Effector memory CD8-positive, alpha-beta T cell (primary cell): ENCODE results near the gene LHCGR.

Experiments
- ATAC-seq: fragments of 150-1000 bp; cut with Tn5 transposase; replicated peaks from 2 replicates; pipeline ENCODE4 v1.10.0; 2021; ENCODE audit warnings: mild to moderate bottlenecking, moderate library complexity
- DNase-seq, 3 experiments: peaks; one replicate each; pipeline ENCODE4 v3.0.0; 2021
- H3K27ac Mint-ChIP-seq, 2 donors: one replicate each; pipeline ENCODE4 v1.8.0; 2022; ENCODE audit warnings: mild to moderate bottlenecking in 2 of 2, mixed read lengths in 2 of 2, moderate library complexity in 2 of 2
- H3K27me3 Mint-ChIP-seq, 2 donors: one replicate each; pipeline ENCODE4 v1.8.0; 2022; ENCODE audit warnings: mixed read lengths in 2 of 2
- H3K36me3 Mint-ChIP-seq: one replicate; pipeline ENCODE4 v1.8.0; 2022; ENCODE audit warnings: mild to moderate bottlenecking, moderate library complexity, mixed read lengths; ENCODE audit not compliant: insufficient read depth
- H3K4me1 Mint-ChIP-seq, 2 donors: one replicate each; pipeline ENCODE4 v1.8.0; 2022; ENCODE audit warnings: low read depth in 2 of 2, mixed read lengths in 2 of 2
- H3K4me3 Mint-ChIP-seq, 2 donors: one replicate each; pipeline ENCODE4 v1.8.0; 2022; ENCODE audit warnings: mild to moderate bottlenecking in 2 of 2, mixed read lengths in 2 of 2, moderate library complexity in 2 of 2
- H3K9me3 Mint-ChIP-seq, 2 donors: one replicate each; pipeline ENCODE4 v1.8.0; 2022; ENCODE audit warnings: mixed read lengths in 2 of 2
- total RNA-seq, 9 experiments: gene quantifications; one replicate each; lab custom pipeline; 2026; lab: John Stamatoyannopoulos, UW

Gene LHCGR
- total RNA-seq, result 0 to 0.07 (median 0) reads per million in 9 experiments

- Mint-ChIP-seq H3K4me3 (no peak within 1 kb of the TSS), H3K9me3 (peaks cover 0 to 2% of the 10 kb centered on the region in 2 donors), H3K4me1 (no peaks in the 10 kb centered on the region), H3K27ac (no peak within 1 kb of the TSS), H3K27me3 (peaks cover 23 to 34% of the 10 kb centered on the region in 2 donors), H3K36me3 (no peaks in the 10 kb centered on the region)
- DNase-seq, result no peak
- no peak for ATAC-seq
Measured at GRCh38 chr2:48755473-48755872, at the start of gene LHCGR. LHCGR (minus strand) TSS chr2:48755724; CDS start chr2:48755671, 53 bp downstream.

DNA sequence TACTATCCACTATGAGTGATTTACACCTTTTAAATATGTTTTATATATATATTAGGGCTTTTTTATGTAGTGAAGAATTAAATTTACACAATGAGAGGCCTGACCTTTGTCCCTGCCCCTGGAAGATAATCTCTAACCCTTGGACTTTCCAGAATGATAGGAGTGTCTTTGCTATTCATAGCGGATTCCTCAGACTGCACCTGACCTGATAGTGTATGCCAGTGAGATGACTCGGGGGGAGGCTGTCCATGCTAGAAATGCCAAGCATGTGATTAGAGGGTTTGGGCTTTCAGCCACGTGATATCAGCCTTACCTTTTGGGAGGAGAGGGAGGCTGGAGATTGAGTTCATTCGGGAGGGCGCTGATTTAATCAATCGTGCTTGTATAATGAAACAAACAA lies 44.1 kb upstream of the LHCGR start:
- Mint-ChIP-seq H3K4me1 (no peaks in the 10 kb centered on the region), H3K4me3 (no peak overlapping the region)

GRCh38 chr2:48795065-48795464 lies 39.5 kb upstream of the LHCGR start:
- Mint-ChIP-seq H3K4me3 (no peak overlapping the region), H3K36me3 (no peaks in the 10 kb centered on the region), H3K27ac (no peak overlapping the region), H3K9me3 (peaks cover 7 to 10% of the 10 kb centered on the region in 2 donors), H3K27me3 (no peaks in the 10 kb centered on the region), H3K4me1 (no peaks in the 10 kb centered on the region)
- DNase-seq, result no peak
- no peak for ATAC-seq

More for the DNA sequence above, 44.1 kb upstream of the LHCGR start:
- no peak for DNase-seq
- Mint-ChIP-seq H3K9me3 (peaks cover 2 to 4% of the 10 kb centered on the region in 2 donors), H3K27me3 (no peaks in the 10 kb centered on the region), H3K36me3 (no peaks in the 10 kb centered on the region), H3K27ac (no peak overlapping the region)
- no peak for ATAC-seq

- Mint-ChIP-seq H3K27me3 (no peaks in the 10 kb centered on the region), H3K4me3 (no peak overlapping the region), H3K36me3 (no peaks in the 10 kb centered on the region), H3K4me1 (no peaks in the 10 kb centered on the region), H3K9me3 (peaks cover 7 to 10% of the 10 kb centered on the region in 2 donors), H3K27ac (no peak overlapping the region)
- DNase-seq (no peak), ATAC-seq (no peak)
Measured at GRCh38 chr2:48793671-48794070, 38.1 kb upstream of the LHCGR start.

GRCh38 chr2:48792030-48792429 lies 36.5 kb upstream of the LHCGR start:
- H3K27ac Mint-ChIP-seq, result no peak overlapping the region
- no peaks in the 10 kb centered on the region for H3K4me1 Mint-ChIP-seq
- H3K27me3 Mint-ChIP-seq, result no peaks in the 10 kb centered on the region
- no peak overlapping the region for H3K4me3 Mint-ChIP-seq
- DNase-seq, result no peak
- no peaks in the 10 kb centered on the region for H3K36me3 Mint-ChIP-seq
- H3K9me3 Mint-ChIP-seq, result peaks cover 10% of the 10 kb centered on the region in 2 donors
- ATAC-seq, result no peak

GRCh38 chr2:48790407-48791170 lies 35.1 kb upstream of the LHCGR start:
- ATAC-seq, result no peak
- no peaks in the 10 kb centered on the region for H3K4me1 Mint-ChIP-seq
- no peaks in the 10 kb centered on the region for H3K27me3 Mint-ChIP-seq
- no peak for DNase-seq
- H3K9me3 Mint-ChIP-seq, result peaks cover 10 to 12% of the 10 kb centered on the region in 2 donors
- no peaks in the 10 kb centered on the region for H3K36me3 Mint-ChIP-seq
- H3K4me3 Mint-ChIP-seq, result no peak overlapping the region
- no peak overlapping the region for H3K27ac Mint-ChIP-seq

GRCh38 chr2:48787580-48787979 lies 32.1 kb upstream of the LHCGR start:
- Mint-ChIP-seq H3K4me3 (no peak overlapping the region), H3K36me3 (no peaks in the 10 kb centered on the region), H3K4me1 (no peaks in the 10 kb centered on the region), H3K27me3 (no peaks in the 10 kb centered on the region), H3K27ac (no peak overlapping the region), H3K9me3 (peaks cover 0 to 10% of the 10 kb centered on the region in 2 donors)
- DNase-seq (no peak), ATAC-seq (no peak)

DNA sequence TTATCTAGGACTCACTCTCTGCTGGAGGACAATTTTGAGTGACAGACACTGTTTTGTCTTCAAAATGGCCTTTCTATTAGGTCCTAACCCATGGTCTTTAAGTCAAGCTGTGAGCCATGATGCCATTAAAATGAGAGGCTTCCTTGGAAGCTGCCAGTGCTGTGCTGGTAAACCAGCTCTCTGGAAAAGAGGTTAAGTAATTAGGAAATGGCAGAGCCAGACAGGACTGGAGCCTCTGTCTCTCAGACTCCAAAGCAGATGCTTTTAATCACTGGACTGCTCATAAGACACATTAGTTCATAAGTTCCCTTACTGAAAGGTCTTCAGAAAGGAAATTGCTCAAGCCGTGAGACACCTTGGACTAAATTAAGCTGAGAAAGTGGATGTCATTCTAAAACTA lies 25.8 kb upstream of the LHCGR start:
- Mint-ChIP-seq H3K27me3 (no peaks in the 10 kb centered on the region), H3K9me3 (no peaks in the 10 kb centered on the region), H3K4me3 (no peak overlapping the region), H3K4me1 (no peaks in the 10 kb centered on the region), H3K27ac (no peak overlapping the region), H3K36me3 (no peaks in the 10 kb centered on the region)
- no peak for ATAC-seq
- DNase-seq, result no peak

DNA sequence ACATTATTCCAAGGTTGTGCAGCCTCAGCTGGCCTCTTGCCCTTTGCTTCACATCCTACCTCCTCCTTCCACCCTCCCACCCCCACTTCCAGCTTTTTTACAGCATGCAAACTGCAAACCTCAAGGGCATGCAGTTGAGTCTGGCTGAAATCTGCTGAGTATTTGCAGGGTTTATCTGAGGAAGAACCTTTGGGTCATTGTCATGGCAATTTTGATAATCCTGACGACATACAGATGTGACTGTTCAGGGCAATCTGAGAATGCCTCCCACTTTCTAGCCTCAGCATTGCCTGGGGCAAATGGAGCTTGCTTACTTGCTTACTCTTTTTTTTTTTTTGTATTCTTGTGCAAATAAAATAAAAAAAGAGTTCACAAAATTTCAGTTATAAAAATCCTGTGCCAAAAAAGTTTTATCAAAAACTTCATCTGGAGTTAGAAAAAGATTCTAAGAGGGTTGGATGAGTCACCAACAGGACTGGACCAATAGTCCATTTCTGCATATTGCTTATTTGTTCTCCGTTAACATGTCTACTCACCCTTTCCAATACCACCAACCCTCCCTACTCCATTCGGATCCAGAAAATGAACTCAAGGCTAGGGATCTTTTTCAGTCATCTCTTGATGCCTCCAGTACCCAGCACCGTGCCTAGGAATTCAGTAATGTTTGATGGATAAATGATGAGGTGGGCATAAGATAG lies 23.6 kb upstream of the LHCGR start:
- H3K4me1 Mint-ChIP-seq, result no peaks in the 10 kb centered on the region
- DNase-seq (no peak), ATAC-seq (no peak)
- no peaks in the 10 kb centered on the region for H3K27me3 Mint-ChIP-seq
- H3K36me3 Mint-ChIP-seq, result no peaks in the 10 kb centered on the region
- H3K4me3 Mint-ChIP-seq, result no peak overlapping the region
- H3K9me3 Mint-ChIP-seq, result peaks cover 0 to 2% of the 10 kb centered on the region in 2 donors
- no peak overlapping the region for H3K27ac Mint-ChIP-seq

GRCh38 chr2:48774251-48774650 lies 18.7 kb upstream of the LHCGR start:
- Mint-ChIP-seq H3K36me3 (no peaks in the 10 kb centered on the region), H3K27ac (no peak overlapping the region), H3K4me3 (no peak overlapping the region), H3K9me3 (peaks cover 2 to 3% of the 10 kb centered on the region in 2 donors), H3K4me1 (no peaks in the 10 kb centered on the region), H3K27me3 (peaks cover 2 to 6% of the 10 kb centered on the region in 2 donors)
- ATAC-seq (no peak), DNase-seq (no peak)

DNA sequence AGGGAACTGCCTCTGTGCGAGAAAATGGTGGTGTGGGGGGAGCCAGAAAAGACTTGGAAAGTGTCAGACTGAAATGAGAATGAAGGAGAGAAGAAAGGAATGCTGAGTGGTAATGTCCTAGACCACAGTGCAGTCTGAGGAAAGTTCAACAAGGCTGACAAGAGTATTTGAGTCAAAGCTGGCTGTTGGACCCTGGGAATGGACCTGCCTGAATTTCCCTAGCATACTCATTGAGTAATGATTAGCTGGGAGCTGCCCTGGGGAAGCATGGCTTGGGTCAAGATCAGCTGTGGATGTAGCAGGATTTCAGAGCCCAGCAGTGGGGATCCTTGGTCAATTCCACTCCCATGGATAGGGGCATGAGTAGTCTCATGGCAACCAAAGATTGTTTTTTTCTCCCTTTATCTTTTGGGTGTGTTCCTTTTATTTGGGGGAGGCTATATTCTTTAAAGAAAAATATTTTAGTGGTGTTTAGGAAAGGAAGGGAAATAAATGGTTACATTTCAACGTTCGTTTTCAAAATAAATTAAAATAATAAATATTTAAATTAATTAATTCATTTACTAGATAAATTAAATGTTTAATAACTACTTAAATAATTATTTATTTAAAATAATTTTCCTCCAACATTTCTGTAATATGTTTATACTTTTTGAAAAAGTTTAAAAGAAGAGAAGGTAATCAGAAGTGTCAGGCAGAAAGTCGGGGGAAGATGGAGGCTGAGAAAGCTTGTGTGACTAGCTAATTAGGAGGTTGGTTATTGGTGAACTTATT lies 15.9 kb upstream of the LHCGR start:
- no peak for DNase-seq
- H3K4me1 Mint-ChIP-seq, result no peaks in the 10 kb centered on the region
- ATAC-seq, result no peak
- peaks cover 14 to 17% of the 10 kb centered on the region in 2 donors for H3K27me3 Mint-ChIP-seq
- H3K27ac Mint-ChIP-seq, result no peak overlapping the region
- peaks cover 3 to 14% of the 10 kb centered on the region in 2 donors for H3K9me3 Mint-ChIP-seq
- peaks cover 3% of the 10 kb centered on the region for H3K36me3 Mint-ChIP-seq
- no peak overlapping the region for H3K4me3 Mint-ChIP-seq

GRCh38 chr2:48770181-48770580 lies 14.7 kb upstream of the LHCGR start:
- Mint-ChIP-seq H3K27me3 (peaks cover 14 to 17% of the 10 kb centered on the region in 2 donors), H3K27ac (no peak overlapping the region), H3K4me1 (no peaks in the 10 kb centered on the region), H3K4me3 (no peak overlapping the region), H3K36me3 (peaks cover 3% of the 10 kb centered on the region), H3K9me3 (peaks cover 3 to 17% of the 10 kb centered on the region in 2 donors)
- DNase-seq (no peak), ATAC-seq (no peak)

DNA sequence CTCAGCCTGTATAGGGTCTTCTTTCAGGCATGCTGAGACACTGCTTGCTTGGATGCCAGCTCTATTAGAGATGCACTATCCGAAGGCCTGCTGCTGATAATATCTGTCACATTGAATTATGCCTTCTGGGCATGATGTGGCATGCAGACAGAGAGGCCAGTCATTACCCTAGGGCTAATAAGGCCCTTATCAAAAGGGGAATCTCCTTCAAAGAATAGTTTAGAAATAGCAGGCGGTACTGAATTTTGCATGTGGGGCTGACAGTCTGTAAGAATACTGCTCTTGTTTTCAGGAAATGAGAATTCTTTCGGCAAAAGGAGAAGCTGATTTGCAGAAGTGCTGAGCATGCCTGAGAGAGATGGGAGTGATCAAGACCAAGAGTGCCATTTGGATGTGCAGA lies 13.1 kb upstream of the LHCGR start:
- ATAC-seq (no peak), DNase-seq (no peak)
- peaks cover 2 to 17% of the 10 kb centered on the region in 2 donors for H3K9me3 Mint-ChIP-seq
- H3K4me3 Mint-ChIP-seq, result no peak overlapping the region
- H3K4me1 Mint-ChIP-seq, result no peaks in the 10 kb centered on the region
- peaks cover 3% of the 10 kb centered on the region for H3K36me3 Mint-ChIP-seq
- H3K27ac Mint-ChIP-seq, result no peak overlapping the region
- H3K27me3 Mint-ChIP-seq, result peaks cover 14 to 17% of the 10 kb centered on the region in 2 donors
